Nucleus accumbens (tissue), 56 donors: ENCODE data around the gene PHETA1.
A peak's percentile ranks its signal among the peaks of the same experiment; 100 is the strongest.

Experiments used
- DNase-seq, 56 donors: peaks; one replicate each; lab custom pipeline; 2025; lab: John Stamatoyannopoulos, UW

The PHETA1 gene, protein sequence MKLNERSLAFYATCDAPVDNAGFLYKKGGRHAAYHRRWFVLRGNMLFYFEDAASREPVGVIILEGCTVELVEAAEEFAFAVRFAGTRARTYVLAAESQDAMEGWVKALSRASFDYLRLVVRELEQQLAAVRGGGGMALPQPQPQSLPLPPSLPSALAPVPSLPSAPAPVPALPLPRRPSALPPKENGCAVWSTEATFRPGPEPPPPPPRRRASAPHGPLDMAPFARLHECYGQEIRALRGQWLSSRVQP

DNA sequence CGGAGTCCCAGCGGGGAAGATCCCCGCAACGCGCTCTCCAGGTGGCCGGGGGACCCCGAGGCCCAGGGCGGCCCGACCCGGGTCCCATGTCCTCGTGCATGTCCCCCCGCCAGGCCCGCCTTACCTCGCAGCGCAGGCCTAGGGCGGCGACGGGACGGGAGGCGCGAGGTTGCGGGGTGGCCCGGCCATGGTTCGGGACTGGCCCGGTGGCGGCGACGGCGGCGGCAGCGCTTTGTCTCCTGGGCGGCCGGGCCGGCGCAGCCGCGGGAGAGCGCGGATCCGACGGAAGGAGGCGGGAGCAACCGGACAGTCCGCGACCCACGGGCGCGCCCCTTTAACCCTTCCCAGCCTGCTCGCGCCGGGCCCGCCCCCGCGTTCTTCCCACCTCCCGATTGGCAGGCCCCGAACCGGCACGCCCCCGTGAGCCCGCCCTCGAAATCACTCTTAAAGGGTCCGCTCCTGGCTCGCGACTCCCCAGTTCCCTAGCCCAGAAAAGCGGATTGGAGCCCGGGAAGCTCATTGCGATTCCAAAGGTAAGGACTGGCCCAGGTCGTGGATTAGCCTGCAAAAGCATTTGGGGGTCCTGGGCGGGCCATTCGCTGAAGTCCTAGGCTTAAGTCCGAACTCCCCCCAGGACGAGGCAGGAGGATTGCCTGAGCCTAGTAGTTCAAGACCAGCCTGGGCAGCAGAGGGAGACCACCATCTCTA is at the start of gene PHETA1:
Gene PHETA1 (minus strand): TSS at position 308 of the 708 bp plus-strand sequence. CDS start 5,668 bp downstream, outside the sequence.
- peak; percentile 28 to 94 (median 83) for DNase-seq

DNA sequence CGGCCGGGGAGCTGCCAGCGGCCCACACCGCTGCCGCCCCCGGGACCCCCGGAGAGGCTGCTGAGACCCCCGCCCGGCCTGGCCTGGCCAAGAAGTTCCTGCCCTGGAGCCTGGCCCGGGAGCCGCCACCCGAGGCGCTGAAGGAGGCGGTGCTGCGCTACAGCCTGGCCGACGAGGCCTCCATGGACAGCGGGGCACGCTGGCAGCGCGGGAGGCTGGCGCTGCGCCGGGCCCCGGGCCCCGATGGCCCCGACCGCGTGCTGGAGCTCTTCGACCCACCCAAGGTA is 49.6 kb upstream of the PHETA1 start:
- no peak for DNase-seq

DNA sequence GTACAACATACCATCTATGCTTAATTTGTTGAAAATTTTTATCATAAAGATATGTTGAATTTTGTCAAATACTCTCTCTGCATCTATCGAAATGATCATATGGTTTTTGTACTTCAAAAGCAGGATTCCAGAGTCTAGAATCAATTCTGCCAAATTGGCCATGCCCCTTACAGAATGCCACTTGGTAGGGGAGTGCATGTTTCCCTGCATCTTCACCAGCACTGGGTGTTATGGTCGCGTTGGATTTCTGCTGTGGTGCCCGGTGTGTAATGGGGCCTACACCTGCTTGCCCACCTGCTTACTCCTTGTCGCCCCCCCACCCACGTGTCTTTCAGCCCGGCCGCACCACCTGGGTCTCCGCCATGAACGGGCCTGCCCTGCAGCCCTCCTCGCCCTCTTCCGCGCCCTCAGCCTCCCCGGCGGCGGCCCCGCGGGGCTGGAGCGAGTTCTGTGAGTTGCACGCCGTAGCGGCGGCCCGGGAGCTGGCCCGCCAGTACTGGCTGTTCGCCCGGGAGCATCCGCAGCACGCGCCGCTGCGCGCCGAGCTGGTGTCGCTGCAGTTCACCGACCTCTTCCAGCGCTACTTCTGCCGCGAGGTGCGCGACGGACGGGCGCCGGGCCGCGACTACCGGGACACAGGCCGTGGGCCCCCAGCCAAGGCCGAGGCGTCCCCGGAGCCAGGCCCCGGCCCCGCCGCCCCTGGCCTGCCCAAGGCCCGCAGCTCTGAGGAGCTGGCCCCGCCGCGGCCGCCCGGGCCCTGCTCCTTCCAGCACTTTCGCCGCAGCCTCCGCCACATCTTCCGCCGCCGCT is 49.1 kb upstream of the PHETA1 start:
- no peak for DNase-seq

DNA sequence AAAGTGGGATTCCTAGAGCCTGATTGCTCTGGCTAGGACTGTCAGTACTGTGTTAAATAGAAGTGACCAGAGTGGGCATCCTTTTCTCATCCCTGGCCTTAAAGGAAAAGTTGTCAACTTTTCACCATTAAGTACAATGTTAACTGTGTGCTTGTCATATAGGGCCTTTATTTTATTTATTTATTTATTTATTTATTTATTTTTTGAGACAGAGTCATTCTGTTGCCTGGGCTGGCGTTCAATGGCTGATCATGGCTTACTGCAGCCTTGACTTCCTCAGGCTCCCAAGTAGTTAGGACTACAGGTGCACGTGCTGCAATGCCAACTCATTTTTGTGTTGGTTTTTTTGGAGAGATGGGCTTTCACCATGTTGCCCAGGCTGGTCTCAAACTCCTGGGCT is 48.4 kb upstream of the PHETA1 start:
- no peak for DNase-seq

DNA sequence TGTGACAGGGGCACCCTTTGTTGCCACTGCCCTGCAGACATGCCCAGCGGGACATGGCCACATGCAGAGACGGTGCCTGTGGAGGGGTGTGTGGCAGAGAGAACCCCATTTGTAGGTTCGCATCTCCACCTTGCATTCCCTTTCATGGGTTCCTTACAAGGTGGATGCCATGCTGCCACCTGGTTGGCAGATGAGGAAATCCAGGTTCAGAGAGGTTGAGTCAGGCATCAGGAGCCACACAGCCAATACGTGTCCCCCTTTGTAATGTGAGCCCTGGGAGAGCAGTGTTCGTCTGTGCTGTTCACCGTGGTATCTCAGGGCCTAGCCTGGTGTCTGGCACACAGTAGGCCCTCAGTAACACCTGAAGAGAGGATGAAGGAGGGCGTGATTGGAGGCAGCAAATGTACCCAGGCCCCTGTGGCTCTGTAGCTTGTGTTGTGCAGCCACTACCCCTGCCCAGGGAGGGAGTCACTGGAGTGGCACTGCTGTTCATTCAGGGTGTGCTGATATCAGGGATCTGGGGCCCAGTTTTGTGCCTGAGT is 45.9 kb upstream of the PHETA1 start:
- DNase-seq: no peak

DNA sequence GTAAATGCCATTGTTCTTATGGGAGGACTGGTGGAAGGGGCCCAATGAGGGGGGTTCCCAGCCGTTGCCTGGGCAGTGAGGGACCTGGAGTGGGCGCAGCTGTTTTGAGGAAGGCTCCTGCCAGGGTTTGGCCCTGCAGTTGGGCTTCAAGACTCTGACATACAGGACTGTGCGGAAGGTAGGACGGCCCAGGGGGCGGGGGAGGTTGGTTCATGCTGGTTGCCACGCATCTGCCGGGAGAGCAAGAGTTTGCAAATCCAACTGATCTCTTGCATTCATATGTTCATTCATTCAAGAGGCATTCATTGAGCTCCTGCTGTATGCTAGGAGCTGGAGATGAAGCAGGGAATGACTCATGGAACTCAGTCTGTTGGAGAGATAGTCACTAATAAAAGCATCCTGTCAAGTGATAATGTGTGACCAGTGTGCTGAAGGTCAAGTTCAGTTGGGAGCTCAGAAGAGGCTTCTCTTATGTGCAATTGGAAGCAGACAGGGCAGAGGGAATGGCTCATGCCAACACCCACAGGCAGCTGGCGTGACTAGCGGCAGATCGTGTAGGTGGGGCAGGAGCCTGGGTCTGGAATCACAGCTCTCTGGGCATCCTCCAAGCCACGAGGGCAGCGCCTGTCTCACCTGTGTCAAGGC is 44.7 kb upstream of the PHETA1 start:
- DNase-seq: peak in 1 of 56 donors; percentile 27

DNA sequence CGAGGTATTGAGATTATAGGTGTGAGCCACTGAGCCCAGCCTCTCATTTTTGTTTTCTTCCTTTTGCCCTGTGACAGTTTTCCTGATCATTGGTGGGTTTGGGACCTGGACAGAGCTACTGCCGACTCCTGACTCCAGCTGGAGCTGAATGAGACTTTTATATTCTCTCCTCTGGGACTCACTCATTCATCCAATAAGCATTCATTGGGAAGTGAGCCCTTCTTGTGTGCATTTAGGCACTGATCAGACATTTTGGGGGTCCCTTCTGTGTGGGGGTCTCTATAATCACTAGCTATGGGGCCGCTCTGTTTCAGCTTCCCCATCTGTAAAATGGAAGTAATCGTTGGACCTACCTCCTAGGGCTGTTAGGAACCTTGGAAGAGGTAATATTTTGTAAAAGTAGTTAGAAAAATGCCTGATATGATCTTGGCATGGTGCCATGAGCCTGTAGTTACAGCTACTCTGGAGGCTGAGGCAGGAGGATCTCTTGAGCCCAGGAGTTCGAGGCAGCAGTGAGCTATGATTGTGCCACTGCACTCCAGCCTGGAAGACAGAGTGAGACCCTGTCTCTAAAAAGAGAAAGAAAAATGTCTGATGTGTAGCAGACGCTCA is 44.0 kb upstream of the PHETA1 start:
- no peak for DNase-seq

DNA sequence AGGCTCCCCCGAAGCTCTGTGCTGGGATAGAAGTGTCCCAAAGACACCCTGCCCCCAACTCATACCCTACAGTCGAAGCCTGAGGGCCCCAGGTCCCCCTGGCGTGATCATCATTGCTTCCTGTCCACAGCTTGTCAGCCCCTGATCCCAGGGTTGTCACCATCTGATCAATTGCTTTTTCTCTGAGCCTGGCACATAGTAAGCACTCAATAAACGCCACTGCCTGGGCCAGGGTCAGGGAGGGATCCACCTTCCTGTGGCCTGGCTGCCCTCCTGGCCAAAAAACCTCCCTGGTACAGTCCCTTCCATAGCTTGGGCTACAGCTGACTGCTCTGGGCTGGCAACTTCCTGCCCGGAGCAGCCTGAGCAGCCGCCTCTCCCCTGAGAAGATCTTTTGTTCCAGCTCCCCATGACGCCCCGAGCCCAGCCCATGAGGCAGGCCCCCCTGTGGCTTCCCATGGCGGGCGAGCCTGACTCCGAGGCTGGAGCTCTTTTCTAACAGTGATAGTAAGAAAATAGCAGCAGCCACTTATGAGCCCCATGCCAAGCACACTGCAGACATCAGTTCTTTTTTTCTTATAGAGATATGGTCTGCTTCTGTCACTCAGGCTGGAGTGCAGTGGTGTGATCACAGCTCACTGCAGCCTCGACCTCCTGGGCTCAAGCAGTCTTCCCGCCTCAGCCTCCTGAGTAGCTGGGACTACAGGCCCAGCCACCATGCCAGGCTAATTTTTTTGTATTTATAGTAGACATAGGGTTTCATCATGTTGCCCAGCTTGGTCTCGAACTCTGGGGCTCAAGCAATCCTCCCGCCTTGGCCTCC is 43.3 kb upstream of the PHETA1 start:
- DNase-seq: peak in 41 of 56 donors; percentile 10 to 68 (median 39)

DNA sequence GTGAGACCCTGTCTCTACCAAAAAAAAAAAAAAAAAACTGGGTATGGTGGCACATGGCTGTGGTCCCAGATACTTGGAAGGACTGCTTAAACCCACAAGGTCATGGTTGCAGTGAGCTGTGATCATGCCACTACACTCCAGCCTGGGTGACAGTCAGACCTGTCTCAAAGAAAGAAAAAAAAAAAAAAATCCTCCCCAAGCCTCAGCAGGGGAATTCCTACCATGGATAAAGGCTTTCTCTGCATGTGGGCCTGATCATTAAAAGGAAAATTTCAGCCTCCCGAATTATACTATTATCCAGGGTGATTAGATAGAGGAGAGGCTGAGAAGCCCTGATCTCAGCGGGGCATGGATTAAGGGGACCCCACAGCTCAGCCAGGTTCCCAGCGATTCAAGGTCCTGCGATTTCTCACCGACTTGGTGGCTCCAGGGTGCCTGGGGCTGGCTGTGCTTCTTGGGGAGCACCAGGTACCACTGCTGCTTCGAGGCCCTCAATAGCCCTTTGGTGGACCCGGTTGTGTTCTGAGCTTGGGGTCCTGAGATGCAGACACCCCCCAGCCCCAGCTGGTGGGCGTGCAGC is 42.4 kb upstream of the PHETA1 start:
- DNase-seq: no peak

DNA sequence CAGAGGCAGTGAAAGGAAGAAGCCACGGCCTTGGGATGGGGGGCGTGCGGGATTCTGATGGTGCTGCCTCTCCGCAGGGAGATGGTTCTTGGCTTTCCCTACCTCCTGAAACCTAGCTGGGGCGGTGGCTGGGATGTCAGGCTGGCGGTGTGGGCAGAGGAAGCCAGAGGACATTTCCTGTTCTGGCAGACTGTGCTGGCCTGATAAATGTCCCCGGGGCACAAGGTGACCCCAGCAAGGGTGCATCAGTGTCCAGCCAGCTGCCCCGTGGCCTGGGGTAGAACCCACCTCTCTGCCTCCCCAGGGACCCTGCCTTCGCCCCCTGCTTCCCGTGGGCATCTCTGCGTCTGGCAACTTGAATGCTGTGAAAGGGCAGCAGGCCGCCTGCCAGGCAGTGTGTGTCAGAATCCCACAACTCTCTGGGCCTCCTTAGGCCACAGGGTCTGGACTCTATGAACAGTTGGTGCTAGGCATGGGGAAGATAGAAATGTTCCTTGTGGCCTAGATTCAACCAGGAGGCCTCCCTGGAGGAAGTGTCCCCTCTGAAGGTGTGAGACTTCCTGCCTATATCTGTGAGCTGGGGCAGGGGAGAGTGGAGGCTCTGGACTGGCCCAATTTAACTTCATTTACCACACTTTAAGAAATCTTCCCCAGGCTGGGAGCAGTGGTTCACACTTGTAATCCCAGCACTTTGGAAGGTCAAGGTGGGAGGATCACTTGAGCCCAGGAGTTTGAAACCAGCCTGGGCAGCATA is 41.7 kb upstream of the PHETA1 start:
- DNase-seq: no peak

DNA sequence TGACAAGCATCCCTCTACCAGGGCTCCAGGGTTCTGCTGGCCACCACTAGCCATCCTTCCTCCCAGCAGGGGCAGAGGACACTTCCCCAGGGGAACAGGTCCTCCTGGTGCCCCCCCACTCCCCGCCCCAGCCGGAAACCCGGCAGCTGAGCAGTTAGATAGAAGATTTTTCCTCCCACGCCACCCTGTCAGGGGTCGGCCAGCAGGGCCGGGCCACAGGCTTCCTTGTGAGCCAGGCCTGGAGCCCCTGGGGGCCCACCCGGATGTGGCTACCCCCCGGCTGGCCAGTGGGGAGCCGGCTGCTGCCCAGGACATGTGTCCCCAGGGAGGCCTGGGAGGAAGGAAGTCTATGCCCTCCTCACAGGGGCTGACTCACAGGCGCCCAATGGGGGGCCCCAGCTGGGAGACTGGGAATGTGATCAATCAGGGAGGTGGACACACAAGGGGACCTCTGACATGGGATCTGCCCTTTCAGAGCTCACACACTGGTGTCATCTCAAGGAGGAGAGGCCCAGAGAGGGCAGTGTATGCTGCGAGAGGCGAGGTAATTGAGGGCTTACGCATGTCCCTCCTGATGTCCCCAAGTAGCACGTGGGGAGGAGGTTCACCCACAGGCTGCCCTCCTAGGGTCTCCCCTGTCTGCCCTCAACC is 41.0 kb upstream of the PHETA1 start:
- peak in 16 of 56 donors; percentile 5 to 53 (median 30) for DNase-seq

DNA sequence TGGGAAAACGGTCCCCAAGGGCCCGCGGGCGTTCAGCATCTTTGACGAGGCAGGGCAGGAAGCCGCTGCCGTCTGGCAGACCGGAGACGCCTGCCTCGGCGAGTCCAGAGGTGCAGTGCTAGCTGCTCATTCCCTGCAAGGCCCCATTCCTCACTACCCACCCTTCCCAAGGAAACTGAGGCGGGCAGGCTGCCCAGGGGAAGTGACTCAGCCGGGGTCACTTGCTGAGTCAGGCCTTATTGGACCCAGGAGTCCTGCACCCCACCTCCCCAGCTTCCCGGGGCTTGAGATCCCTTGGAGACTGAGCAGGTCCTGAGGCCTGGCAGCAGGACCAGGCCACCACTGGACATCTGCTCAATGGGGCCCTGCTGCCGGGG is 40.5 kb upstream of the PHETA1 start:
- DNase-seq: peak in 1 of 56 donors; percentile 43

DNA sequence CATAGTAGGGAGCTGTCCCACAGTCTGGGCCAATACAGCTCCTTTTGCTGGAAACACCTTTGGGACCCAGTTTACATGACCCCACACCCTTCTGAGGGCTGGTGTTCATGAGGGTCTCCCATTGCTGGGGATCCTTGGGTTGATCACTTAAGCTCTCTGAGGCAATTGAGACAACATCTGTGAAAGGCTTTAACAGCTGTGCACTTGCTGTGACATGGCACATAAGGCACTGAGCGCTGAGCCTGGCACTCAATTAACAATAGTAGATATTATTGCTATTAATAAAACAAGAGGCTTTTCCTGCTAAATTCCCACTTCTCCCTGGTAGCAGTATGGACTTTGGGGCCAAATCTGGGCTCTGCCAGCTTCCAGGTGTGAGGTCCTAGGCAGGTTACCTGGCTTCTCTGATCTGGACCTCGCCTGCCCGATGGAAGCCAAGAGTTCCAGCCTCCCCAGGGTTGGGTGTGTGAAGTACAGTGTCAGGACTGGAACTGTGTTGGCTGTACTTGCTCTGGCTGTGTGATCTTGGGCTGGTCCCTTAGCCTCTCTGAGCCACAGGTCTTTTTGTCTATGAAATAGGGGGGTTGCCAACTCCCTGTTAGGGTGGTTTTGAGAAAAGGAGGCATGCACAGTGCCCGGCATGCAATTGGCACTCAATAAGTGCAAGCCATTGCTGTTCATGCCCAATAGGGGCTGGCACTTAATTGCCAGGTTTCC is 39.9 kb upstream of the PHETA1 start:
- DNase-seq: no peak

DNA sequence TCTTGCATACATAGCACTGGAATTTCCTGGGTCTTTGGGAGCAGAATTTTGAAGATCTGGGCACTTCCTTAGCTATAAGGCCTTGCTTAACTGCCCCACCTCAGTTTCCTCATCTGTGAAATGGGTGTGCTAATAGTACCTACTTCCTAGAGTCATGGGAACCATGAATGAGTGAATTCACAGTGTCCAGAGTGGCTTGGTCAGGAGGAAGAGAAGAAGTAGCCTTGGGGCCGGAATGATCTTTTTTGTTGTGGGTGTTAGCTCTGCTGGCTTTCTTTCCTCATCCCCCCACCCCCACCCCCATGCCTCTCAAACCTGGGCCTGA is 39.2 kb upstream of the PHETA1 start:
- no peak for DNase-seq

DNA sequence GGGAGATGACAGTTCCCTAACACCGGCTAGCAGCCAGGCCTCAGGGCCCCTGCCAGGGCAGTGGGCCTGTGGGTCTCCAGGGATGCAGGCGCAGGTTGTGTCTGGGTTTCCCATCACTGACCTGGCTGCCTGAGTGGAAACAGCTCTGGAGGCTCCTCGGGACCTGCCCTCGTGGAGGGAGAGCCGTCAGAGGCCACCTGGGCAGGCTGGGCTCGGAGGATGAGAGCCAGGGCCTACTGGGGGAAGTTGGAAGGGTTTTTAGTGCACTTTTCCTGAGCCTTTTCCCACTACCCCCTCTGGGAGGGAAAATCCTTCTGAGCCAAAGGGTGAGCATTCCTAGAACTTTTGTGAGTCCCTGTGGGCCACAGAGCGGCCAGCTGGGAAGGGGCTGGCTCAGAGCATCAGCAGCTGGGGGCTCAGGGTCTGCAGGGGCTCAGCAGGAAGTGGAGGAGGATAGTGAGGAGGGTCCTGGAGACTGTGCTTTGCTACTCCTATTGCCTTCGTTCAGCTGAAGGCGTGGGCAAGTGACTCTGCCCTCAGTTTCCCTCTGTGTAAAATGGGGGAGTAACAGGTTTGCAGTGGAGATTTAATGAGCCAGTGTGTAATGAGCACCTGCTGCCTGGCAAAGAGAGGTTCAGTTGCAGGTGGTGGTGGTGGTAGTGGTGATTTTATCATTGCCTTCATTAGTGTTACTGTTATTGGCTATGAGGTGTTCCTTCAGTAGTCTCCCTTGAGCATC is 38.7 kb upstream of the PHETA1 start:
- no peak for DNase-seq
